ENCODE results near the gene PIGR.

Gene PIGR

DNA sequence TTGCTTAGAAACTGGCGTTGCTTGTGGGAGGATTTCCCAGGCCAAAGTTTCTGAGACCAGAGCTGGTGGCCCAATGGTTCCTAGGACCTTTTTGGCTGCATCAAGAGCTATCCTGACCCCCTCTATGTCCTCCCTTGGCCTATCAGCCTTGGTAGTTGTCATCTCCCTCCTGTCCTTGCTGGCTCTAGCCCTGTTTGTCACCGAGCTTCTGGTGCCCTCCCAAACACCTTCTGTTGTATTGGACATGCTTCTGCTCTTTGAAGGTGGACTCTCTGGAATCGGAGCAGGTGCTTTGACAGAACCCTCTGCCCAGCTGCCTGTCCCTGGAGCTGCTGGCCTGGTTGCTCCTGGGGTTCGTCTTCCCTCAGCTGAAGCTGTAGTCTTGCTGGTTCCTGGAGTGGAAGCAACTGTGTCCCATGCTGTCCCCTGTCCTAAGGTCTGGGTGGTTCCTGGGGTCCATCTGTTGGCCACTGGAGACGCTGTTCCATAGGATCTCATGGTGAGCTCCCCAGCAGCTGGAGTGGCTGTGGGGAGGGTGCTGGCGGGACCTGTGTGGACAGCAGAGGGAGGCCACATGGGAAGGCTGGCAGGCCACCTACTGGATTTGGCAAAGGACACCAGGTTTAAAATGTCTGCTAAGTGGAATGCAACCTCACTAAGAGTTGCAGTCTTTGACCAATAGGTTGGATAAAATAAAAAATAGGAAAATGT, 14.6 kb upstream of the PIGR start:
- no peak for DNase-seq

DNA sequence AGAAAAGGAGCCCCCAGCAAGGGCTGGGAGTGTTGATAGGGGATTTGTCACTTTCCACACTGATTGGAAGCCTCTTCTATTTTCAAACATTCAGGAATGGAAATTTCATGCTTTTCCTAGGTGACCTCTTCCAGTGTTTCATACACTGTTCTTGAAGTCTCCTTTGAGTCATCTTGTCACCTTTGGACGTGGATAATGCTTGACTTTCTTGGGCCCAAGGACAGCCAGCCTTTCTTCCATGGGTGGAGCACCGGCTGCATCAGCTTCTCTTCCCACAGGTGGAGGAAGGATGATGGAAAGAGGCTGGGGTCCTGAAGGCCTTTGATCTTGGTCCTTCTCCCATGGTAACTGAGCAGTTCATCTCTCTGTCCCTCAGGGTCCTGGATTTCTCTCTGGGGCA, 11.9 kb upstream of the PIGR start:
- DNase-seq, result no peak

DNA sequence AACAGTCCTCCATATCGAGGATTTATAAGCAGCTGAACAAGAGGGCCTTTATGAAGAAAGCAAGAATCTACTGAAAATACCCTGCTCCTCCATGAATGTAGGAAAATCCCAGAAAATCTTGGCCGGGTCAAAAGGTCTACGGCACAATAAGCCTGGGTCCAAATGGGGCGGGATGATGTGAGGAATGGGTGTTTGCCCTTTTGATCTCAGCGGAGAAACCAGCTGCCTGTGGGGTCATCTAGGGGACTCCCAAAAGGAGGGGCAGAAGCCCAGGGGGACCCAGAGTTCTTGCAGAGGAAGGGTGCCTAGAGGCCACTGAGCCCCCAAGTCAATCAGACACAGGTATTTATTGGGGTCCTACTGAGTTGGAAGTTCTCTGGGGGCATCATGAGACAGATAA, 11.4 kb upstream of the PIGR start:
- DNase-seq, result no peak

DNA sequence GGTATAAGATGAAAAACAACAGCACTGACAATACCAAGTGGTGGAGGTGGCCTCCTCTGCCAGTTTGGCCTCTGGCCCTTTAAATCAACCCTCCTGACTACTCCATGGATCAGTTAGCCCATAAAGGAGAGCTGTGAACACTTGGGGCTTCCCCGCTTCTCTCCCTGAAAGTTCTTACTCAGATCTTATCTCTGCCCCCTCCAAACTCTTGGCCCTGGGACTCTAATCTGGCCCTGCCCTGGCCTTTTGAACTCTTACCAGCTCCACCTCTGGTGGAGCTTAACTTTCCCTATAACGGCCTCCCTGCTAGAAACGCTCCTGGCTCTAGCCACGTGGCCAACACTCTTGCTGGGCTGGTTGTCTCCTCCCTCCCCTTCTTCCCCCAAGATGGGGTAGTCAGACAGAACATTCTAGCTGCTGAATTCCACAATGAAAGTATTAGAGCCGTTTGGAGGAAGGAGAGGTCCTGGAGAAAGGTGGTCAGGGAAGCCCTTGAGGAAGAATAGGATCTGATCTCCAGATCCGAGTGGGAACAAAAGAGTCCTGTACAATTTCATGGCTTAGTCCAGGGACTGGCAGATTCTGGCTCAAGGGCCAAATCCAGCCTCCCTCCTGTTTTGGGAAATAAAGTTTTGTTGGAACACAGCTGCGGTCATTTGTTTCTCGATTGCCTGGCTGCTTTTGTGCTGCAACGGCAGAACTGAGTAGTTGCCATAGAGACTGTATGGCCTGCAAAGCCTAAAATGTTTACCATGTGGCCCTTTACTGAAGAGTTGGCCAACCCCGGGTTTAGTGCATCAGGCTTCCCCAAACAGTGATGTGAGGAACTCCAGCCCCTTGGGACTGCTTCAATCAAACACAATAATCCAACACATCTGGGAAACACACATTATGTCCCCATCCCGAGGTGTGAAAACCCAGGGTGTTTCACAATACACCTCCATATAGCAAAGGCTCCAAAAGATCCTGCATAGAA, 9.5 kb upstream of the PIGR start:
- no peak for DNase-seq

DNA sequence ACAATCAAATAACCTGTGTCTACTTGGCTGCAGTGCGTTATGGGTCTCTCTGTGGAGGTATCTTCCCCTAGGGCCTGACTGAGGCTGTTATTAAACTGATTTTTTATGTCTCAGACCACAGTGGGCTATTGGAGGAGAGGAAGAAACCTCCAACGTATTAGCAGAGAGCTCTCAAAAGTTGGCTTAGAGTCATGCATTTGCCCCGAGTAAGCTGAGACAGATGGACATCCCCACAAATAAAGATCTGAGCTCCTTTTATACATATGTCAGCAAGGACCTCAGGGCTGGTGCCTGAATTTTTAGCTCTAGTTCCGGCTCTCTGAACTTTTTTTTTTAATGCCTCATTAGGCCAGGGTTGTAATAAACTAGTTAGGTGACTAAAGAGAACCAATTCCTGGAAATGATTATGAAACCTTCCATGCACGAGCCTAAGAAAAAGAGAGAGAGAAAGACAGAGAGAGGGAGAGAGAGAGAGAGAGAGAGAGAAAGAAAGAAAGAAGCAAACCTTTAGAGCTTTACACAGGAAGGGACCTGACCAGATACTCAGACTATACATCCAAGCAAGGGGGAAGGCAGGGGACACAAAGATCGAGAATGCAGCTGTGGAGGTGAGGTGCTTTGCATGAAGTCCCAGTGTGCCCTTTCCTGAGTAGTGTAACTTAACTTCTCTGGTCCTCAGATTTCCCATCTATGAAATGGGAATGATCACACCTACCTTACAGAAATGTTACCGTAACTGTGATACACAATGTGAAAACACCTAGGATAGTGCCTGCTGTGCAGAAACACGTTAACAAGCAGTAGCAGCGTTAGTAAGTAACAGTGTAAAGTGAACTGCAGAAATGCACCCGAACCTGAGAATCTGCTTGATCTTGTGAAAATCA, 8.4 kb upstream of the PIGR start:
- no peak for DNase-seq

DNA sequence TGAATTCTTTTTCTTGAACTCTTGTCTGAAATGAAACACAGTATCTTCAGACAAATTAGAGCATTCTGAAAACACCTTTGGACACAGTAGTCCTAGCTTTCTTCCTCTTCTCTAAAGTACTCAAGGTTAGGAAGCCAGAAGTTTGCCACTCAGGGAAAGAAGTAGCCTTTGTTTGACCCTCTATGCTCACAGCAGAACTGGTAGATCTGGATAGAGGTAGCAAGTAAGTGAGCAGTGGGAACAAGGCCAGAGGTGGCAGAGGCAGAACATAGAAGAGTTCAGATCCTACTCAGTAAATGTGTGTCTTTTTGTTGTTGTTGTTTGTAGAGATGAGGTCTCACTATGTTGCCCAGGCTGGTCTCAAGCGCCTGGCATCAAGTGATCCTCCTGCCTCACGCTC, 7.4 kb upstream of the PIGR start:
- DNase-seq, result no peak

DNA sequence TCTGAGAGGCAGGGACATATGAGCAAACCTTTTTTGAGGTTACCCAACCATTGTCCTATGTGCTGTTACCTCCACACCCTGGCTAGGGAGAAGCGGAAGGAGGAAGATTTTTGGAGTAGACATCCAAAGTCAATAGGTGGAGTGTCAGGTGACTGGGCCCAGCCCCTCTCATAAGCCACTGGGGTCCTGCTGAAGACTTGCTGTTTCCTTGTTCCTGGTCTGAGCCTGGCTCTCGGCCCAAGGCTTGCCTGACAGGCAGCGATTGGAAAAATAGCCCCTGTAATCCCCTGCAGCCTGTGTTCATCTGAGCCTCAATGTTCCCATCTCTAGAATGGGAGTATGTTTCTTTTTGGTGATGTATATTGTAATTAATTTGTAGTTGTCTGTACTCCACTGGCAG, 6.9 kb upstream of the PIGR start:
- DNase-seq, result no peak

DNA sequence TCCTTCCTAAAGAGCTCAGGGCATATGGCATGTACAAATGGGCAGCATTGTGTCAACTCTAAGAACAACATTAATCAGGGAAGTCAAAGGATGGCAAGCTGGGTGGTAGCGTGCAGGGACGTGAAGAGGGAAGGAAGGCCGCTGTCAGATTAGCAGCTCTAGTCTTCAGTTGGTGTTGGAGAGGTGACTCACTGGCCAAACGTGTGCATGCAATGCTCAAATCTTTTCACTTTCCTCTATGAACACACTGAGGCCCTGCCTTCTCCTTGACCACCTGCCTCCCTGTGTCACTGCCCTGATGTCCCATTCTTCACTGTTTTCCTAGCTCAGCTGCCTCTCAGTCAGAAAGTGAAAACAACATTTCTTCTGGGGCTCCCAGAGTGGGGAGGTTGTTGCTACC, 5.9 kb upstream of the PIGR start:
- DNase-seq, result no peak

DNA sequence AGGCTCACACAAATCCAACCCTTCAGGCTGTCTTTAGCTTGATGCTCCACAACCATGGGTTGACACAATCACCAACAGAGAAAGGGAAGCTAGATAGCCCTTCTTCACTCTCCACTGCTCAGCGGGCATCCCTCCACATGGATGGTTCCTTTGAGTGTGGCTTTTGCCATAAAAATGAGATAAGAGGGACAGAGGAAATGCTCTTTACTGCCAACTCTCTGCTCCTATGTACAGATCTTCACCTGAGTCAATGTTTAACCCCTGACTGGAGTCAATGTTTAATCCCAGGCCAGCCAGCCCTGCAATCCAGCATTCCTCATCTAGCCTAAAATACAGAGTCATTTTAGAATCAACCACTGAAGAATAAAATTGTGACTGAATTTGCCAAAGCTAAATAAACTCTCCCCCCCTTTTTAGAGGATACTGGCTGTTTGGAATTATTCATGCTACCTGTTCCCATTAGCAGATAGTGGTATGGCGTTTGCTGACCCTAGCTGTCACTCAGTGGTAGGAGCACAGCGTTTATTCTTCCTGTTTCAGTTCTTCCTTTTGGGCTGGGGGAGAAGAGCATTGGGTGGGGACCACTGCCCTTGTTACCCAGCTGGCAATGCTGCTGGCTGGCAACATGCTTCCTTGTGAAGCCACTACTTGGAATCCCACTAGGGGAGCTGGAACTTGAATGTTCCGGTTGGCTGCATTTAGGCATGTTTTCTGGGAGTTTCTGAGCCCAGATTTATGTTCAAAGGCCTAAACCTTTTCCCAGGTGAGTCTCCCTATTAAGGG, 5.2 kb upstream of the PIGR start:
- no peak for DNase-seq

DNA sequence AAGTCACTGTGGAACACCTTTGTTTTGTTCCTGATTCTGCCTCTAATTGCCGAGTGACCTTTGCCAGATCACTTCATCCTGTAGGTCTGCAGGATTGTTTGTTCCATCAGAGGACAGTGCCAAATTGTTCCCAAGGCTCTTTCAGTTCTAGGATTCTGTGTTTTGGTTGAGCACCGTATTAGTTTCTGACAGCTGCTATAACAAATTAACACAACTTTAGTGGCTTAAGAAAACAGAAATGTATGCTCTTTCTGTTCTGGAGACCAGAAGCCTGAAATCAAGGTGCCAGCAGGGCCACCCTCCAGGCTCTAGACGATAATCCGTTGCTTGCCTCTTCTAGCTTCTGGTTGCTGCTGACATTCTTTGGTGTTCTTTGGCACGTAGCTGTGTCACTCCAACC, 3.4 kb upstream of the PIGR start:
- DNase-seq, result no peak

DNA sequence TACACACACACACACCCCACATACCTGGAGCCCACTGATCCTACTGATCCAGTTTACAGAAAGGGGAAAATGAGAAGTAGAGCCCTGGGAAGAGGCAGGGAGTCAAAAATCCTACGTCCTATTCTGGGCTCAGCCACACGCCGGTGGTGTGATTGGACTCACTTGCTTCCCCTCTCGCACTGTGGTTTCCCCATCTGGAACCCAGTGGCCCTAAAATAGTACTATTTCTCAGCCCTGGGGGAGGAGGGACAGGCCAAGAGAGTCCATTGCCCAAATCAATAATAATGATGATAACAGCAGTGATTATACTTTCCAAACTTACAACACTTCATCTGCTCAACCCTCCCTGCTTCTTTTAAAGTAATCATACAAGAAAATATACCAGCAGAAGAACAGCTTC, 2.9 kb upstream of the PIGR start:
- DNase-seq, result no peak

DNA sequence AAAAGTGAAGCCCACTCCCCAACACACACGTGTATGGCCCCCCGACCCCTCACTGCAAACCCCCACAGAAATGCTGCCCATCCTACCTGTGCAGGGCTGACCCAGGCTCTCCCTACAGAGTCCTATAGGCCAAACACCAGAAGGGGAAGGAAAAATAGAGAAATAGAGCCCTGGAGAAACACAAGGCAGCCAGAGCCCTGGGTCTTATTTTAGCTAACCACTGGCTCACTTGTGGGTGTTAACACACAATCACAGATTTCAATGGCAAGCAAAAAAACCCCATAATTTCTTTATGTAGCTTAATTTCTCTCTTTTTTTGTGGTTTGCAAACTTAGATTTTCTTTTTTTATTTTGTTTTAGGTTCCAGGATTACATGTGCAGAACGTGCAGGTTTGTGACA, 989 bp upstream of the PIGR start:
- no peak for DNase-seq

DNA sequence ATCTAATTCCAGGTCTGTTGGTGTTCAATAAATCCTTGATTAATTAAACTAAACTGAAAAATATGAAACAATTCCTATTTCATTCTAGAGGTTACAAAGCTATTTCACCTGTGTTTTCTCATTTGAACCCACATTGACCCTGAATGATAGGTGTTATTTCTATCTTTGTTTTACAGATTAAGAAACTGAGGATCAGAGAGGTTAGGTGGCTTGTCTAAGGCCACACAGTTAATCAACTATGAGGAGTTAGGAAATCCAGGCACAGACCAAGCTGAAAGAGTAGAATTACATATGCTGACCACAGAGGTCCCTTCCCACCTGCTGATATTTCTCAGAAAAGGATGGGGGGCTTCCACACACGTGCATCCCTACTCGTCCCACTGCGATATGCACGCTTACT, 487 bp downstream of the PIGR start:
- no peak for DNase-seq

DNA sequence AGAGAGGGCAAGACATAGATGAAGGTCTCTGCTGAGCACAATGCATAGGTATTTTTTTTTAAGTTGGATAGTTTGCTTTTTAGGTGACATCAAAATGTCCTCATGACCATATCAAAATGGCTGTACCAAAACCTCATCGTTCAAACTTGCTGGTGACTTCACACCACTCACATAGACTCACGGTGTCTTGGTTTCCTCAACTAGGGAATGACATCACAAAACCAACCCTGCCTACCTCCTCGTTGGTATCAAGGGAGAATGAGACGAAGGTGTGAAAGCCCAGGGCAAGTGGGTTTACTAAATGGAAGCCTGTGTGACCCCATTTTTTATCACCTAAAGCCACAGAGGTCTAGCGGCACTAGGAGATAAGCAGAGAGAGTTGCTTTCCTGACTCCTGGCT, 1.6 kb downstream of the PIGR start:
- DNase-seq, result no peak

DNA sequence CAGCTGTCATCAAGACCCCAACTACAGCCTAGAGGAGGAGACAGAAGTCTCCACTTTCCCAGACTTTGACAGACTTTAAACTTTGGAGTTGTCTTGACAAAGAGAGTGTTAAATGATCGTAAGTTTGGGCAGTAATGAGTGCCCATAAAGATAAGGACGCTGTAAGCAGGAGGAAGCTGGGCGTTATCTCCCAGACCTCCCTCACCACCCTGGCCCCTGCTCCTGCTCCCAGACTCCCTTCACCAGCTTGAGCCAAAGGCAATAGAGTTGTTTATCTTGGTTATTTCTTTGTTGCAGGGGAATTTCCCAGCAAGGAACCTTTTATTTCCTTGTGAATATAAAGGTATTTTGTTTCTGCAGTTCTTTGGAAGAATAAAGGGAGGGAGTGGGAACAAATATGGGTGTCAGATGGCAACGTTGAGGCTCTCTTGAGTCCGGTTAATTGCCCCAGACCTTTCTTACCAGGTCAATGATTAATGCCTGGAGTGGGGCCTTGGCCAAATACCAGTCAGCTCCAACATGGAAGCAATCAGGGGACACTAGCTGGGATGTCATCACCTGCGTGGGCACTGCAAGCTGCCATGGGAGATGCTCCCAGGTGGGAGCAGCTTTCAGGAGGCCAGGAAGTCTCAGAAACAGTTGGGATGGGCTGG, 4.4 kb downstream of the PIGR start:
- DNase-seq, result peak; percentile 29

DNA sequence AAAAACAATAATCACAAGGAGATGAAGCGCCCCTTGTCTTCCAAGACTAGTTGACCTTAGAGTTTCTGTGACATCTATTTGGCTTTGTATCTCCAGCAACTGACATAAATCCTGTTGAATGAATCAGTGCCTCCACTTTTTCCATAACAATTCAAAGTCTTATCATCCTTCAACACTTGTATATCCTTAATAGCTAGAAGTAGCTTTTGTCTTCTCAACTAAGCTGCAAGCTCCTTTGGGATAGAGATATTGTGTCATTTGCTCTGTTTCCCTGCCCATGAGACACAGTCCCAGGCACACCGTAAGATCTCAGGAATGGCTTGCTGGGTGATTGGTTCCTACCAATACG, 5.7 kb downstream of the PIGR start:
- no peak for DNase-seq

DNA sequence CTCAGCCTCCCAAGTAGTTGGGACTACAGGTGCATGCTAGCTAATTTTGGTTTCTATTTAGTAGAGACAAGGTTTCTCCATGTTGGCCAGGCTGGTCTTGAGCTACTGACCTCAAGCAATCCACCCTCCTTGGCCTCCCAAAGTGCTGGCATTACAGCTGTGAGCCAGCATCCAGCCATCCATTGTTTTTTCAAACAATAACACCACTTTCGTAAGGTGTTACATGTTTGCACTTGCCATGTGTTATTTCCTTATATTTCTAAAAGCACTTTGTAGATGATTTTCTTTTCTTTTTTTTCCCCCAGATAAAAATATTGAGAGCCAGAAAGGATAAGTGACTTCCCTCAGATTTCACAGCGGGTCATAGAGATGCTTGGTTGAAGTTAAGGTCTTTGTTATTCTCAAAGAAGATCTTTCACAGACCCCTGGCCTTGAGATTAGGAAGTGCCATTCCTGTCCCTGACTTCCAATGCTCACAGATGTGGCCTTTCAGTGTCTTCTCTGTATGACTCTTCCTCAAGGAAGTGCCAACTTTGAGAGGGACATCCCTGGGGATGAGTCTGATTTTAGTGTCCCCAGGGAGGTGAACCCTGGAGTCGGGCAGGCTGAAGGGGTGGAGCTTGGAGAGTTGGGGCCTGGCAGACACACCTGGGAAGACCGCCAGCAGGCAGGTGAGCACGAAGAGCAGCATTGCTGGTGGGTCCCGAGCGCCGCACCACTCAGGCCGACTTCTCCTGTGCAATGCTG, 6.3 kb downstream of the PIGR start:
- no peak for DNase-seq

DNA sequence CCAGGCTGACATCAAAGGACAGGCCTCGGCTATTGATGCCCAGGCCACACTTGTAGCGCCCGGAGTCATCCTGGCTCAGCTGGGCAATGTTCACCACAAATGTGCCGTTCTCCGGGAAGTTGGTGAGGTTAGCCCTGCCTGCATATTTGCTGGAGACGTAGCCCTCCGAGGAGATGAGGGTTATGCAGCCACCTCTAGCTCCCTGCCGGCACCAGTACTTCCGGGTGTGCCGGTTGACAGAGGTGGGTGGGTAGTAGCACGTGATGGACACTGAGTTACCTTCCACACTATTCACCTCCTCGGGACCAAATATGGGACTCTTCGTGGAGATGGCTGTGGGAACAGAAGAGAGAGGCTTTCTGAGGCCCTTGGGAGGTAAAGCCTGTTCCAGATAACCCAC, 7.1 kb downstream of the PIGR start:
- DNase-seq, result no peak

DNA sequence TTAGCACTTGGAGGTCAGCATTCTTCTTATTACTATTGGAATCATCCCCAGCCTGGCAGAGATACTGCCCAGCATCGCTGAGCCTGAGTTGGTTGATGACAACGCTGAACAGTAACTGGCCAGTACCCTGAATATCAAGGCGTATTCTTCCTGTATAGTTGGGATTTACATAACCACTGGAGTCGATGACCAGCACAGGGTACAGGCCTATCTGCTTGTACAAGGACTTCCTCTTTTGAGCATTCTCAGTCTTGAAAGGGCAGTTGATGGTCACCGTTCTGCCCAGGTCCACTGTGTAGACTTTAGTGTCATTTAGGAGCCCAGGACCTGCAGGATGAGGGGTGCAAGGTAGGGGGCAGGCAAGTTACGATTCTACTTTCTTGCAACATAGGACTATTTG, 8.8 kb downstream of the PIGR start:
- no peak for DNase-seq

DNA sequence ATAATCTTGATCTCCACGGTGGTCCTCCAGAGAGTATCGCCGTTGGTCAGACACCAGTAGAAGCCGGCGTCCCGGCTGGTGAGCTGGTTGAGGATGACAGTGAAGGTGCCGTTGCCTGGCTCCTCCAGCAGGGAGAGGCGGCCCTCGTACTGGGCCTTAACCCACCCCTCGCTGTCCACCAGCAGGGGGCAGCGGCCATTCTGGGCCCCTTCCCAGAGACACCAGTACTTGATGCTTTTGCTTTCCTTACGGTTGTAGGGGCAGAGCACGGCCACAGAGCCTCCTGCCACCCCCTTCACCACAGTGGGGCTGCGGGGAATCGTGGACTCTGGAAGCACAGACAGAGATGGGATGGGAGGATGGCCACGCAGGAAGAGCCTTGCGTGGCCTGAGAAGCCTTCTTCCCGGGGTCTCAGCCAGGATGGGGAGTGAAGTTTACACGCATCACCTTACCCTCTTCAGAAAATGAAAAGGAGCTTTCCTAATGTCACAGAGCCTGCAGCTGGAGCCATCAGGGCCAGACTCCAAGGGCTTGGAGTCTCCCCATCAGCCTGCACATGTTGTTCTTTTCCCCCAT, 10.7 kb downstream of the PIGR start:
- DNase-seq, result no peak

DNA sequence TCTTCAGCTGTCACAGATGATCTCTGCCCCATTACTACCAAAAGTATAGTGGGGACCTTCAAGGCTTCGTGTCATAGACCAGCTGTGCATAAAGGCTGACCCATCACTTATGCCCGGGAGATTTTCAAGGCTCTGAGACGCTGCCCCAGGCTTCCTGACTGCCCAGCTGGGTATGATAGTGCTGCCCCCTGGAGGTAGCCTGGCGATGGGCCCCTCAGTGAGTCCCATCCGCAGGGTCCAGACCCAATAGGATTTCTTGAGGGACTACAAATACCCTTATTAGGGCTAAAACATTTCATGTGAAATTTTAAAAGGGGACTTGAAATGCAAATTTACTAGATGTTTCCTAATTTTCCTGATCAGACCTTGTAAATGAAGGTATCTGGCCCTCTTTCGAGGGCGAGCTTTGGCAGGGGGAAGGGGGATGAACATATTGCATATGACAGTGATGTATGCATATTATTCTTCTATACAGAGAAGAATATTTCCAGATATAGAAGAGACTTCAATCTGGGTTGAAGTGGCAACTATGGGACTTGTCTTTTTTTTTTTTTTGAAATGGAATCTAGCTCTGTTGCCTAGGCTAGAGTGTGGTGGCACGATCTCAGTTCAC, 12.8 kb downstream of the PIGR start:
- no peak for DNase-seq

Measured in NCI-H226 (cell line).